ENCODE measurements around the gene LOC128125822.

The LOC128125822 gene

DNA sequence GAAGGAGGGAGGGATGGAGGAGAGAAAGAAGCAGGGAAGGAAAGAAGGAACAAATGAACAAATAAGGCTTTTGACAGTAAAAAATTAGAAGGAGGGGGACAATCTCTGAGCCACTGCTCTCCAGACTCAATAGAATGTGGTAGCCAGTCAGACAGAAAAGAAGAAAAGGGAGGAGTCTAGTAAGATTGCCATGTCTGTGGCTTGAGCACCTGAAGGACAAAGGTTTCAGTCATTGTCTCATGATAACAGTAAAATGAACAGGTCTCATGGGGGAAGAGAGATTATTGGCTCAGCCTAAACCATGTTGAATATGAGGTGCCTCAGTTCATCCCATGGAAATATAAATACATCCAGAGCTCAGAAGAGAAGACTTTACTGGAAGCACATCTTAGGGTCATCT is 14.0 kb upstream of the LOC128125822 start:
- no peak for DNase-seq

DNA sequence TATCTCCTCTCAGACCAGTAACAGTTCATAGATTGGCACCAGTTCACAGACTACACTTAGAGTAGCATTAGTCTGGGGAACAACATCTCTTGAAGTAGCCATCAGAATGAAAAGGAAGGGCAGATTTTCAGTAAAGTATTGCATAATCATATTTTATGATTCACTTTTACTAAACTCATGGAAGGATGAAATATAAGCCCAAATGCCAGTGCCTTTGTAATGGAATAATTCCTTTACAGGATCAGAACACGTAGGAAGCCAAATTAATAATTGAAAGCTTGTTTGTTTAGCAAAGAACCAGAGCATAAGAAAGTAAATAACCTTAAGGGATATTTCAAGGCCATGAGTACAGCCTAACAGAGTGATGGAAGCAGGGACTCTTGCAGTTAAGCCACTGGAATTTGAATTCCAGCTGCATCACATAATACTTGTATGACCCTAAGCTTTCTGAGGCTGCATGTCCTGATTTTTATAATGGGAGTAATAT is 11.4 kb upstream of the LOC128125822 start:
- DNase-seq: no peak

DNA sequence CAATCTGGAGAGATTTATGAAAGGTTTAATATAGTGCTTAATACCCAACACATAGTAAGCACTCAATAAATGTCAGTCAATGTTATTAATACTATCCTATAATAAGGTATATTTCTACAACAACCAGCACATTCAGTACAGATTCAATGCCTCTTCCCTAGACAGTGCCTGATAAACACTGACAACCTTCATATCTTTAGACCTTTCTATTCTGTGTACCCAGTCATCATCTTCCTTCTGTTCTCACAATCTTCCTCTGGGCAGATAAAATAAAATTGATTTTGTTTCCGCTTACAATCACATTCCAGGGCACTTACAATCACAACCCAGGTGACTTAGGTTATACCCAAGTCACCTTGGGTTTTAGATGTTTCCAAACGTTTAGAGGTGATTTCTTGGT is 11.0 kb upstream of the LOC128125822 start:
- DNase-seq: no peak

DNA sequence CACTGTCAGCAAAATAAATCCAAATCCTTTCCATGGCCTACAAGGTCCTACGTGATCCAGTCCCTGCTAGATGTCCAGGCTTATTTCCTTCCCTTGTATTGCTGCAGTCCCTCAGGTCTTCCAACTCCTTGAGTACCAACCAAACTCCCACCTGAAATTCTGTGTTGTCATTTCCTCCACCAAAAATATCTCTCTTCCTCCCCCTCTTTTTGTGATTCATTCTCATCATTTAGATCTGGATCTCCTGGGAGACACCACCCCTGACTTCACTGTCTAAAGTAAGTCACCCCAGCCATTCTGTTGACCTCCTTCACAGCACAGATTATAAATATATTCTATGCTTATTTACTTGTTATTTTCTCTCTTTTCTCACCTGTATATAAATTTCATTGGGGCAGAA is 9.0 kb upstream of the LOC128125822 start:
- DNase-seq: no peak

DNA sequence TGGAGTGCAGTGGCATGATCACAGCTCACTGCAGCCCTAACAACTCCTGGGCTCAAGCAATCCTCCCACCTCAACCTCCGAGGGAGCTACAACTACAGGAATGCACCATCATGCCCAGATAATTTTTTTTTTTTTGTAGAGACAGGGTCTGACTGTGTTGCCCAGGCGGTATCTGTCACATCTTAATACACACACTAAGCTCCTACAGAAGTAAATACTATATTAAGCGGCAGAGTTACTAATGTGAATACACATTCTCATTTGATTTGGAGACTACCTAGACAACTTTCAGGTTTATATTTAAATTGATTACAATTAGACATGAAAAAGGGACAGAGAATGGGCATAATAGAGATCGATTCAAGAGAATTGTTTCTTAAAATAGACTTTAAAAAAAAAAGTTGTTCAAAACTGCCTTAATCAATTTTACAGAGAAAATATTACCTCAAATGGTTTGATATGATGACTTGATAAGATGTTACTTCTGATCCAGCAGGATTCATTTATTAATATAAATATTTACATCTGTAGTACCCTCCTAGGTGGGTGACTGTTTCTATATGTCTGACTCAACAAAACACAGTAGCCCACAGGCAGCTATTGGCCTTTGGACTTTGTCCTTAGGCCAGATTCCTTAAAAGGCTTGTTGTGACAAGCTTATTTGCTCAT is 7.1 kb upstream of the LOC128125822 start:
- no peak for DNase-seq

DNA sequence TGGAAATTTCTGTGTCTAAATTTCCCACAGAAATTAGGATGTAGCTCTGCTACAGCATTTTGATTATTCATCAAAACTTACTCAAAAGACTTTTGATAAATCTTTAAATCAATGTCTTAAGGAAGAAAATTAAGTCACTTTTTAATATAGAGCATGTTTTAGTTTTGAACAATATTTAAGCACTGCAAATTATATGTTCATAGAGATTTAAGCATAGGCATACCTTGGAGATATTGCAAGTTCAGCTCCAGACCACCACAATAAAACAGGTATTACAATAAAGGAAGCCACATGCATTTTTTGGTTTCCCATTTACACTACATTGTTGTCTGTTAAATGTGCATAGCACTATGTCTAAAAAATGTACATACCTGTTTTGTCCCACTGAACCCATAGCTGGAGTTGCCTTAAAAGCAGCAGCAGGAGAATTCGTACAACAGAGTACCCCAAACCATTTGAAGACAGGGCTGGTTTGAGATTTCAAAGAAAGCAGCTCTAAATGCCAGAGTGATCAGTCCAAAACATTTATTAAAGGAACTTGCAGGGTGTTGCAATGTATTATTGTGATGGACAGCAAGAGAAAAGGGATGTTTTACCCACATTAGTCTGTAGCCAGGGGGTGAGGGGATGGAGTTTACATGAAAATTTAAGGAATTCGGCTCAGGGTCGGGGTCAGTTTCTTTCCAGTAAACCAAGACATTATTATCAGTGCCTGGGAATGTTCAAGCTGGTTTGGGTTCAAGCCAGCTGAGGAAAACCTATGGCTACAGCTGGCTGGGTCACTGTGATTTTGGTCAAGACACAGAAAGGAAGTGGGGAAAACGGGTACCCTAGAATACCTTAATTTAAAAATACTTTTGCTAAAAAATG is 6.3 kb upstream of the LOC128125822 start:
- DNase-seq: no peak

DNA sequence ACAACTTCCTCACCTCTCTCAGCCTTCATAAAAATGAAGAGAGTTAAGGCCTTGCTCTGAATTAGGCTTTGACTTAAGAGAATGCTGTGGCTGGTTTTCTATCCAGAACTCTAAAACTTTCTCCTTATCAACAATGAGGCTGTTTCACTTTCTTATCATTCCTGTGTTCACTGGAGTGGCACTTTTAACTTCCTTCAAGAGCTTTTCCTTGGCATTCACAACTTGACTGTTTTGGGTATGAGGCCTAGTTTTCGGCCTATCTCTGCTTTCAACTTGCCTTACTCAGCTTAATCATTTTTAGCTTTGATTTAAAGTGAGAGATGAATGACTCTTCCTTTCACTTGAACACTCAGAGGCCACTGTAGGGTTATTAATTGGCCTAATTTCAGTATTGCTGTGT is 4.3 kb upstream of the LOC128125822 start:
- DNase-seq: no peak

DNA sequence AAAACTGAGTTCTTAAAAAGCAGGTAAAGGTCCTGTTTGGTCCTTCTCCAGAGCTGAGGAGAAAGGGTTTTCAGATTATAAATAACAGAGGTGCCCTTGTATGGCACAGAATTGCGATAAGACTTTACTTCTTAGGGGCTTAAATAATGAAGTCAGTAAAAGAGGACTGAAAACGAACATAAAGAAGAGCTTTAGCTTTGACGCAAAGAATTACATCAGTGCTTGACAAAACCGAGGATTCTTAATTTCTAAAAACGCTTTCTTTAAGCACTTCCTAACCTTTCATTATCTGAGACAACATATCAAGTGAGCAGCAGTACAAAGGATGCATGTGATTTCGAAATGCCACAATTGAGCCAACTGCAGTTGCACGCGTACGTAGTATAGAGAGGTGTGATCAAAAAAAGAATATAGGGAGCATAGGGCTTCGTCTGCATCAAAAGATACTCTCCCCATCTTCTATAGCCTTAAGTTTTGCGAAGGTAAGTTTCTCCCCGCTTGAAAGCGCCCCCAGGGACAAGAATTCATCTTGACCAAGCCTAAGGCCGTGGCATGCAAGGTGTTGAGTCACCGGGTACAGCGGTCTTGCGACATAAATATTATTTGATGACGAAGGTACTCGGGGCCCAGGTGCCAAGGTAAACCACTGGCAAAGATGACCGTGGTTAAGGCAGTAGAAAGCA is 778 bp upstream of the LOC128125822 start:
- no peak for DNase-seq

DNA sequence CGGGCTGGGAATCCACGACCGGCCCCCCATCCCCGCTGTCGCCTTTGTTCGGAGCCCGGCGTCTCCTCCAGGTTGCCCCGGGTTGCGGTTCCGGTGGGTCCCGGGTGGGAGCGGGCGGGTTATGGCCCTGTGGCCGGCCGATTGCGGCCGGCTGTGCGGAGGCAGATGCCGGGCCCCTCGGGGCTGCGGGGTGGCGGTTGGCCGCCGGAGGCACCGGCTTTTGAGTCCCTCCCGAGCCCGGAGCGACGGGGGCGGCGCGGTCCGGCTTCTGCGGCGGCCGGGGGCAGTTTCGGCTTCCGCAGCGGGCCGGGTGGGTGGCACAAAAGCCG is 431 bp downstream of the LOC128125822 start:
- DNase-seq: no peak

DNA sequence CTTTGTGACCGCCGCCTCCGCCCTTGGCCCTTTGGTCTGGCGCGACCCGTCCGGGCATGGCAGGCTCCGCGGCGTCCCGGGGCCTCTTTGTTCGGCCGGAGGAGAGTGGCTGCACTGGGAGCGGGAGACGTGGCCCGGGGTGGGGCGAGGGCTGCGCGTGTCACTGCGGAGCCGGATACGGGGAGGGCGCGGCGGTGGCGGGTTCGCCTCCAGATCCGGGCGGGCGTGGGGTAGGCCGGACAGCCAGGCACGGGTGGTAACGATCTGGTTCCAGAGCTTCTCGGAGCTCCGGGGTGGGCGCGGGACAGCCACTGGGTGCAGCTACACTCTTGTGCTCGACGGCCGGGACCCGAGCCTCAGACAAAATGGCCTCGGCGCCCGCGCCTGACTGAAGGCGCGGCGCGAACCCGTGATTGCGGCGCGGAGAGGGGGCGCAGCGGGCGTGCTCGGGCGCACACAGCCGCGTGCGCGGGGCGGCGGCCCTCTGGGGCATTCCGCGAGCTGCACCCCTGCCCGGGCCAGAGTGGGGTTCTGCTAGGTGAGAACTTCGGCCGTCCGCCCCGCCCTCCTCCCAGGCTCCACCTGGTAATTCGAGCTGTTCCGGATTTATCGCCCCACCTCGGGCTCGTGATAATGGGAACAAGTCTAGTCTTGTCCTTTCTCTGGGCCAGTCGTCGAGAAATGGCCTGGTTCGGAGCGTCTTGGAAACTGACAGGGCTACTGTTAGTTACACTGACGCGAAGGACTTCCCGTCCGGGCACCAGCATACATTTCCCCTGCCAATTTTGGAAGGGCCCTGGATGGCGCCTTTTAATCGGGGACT is 1.0 kb downstream of the LOC128125822 start:
- peak; percentile 65 for DNase-seq

DNA sequence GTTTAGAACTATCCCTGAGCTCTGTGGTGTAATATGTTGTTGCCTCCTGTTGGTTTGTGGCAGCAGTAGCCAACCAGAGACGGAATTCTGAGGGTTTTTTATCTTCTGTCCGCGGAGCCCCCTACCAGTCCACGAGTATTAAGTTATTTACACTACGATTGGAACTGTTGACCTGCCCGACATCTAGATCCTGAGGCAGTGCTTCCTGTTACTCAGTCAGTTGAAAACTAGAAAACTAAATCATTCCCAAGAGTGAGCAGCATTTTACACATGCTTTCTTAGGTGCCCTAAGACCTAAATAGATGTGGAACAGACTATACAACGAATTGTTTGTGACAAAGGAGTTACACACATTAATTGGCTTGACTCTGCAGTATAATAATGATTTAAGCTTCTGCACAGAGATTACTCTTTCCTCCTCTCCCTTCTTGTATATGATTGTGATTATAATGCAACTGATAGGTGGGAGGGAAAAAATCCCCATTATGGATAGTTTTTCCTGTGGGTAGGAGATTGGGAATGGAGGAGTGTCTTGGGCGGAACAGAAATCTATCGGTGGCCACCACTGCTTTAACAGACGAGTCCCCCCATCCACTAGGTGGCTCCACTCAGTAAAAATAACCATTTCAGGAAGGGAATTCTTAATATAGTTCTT is 1.7 kb downstream of the LOC128125822 start:
- DNase-seq: peak; percentile 81

DNA sequence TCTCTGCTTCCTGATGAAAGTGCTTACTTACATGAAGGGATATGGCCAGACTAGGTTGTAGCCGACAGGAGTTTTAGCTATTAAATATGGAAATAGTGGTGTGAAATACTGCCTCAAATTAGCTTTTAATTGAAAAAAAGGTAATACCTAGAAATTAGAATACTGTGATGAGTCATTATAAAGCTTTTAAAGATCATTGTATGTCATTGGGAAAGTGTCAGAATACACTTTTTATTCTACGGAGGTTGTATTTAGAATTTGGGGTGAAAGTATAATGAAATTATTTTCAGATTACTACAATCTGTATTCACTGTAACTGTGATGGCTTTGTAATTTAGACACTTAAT is 2.2 kb downstream of the LOC128125822 start:
- no peak for DNase-seq

DNA sequence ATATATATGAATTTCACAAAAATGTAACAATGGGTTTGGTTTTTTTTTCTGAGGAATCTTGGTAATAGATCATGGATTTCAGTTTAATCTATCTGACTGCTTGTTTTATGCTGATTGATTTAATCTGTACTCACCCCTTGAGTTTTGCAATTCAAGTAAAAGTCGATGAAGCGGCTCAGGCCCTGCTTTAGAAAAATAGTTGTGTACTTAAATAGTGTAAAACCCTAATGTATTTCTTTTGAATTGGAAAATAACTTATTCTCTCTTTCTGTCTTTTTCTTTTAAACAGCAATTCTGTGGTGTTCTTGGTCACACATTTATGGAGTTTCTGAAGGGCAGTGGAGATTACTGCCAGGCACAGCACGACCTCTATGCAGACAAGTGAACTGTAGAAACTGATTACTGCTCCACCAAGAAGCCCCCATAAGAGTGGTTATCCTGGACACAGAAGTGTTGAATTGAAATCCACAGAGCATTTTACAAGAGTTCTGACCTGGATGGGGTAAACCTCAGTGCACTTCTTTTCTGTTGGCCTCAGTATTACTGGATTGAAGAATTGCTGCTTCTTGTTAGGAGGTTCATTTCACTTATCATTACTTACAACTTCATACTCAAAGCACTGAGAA is 4.0 kb downstream of the LOC128125822 start:
- no peak for DNase-seq

DNA sequence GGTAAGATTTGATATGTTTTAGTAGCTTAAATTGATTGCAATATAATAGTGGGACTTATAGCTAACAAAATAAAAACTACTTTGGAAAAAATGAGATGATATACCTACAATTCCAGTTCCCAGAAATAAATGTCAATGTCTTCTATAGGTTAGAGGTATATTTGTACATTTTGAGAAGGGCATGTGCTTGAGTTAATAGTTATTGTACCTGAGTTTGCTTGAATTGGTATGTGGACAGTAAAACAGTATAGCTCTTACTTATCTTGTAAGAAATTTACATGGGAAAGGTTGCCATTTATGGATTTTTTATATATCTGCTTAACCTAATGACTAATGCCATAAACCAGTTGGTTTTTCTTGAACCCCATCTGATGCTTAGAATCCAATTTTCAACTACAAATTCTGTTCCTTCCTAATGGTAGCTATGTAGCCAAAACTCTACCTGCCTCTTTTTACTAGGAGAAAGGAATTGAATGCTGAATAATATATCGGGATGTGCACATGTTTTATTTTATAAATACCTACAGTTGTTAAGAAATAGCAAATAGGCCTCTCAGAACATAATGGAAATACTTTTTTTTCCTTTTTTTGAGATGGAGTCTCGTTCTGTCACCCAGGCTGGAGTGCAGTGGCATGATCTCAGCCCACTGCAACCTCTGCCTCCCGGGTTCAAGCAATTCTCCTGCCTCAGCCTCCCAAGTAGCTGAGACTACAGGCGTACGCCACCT is 4.9 kb downstream of the LOC128125822 start:
- DNase-seq: no peak

DNA sequence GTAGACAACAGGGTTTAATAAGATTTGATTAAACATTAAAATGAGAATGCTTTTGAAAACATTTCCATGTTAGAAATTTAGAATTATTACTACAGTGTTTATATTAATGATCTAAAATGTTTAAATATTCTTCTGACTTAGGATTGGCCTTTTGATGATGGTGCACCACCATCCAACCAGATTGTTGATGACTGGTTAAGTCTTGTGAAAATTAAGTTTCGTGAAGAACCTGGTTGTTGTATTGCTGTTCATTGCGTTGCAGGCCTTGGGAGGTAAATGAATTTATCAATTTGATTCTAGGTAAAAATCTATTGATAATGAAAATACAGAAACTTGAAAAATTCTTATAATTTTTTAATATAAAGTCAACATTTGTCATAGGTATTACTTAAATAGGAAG is 6.5 kb downstream of the LOC128125822 start:
- no peak for DNase-seq

DNA sequence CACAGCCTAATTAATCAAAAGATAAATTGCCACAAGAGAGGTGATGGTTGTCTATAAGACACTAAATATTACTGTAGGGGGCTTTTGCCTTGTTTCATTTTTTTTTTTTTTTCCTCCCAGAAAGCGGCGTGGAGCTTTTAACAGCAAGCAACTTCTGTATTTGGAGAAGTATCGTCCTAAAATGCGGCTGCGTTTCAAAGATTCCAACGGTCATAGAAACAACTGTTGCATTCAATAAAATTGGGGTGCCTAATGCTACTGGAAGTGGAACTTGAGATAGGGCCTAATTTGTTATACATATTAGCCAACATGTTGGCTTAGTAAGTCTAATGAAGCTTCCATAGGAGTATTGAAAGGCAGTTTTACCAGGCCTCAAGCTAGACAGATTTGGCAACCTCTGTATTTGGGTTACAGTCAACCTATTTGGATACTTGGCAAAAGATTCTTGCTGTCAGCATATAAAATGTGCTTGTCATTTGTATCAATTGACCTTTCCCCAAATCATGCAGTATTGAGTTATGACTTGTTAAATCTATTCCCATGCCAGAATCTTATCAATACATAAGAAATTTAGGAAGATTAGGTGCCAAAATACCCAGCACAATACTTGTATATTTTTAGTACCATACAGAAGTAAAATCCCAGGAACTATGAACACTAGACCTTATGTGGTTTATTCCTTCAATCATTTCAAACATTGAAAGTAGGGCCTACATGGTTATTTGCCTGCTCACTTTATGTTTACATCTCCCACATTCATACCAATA is 7.8 kb downstream of the LOC128125822 start:
- DNase-seq: no peak

DNA sequence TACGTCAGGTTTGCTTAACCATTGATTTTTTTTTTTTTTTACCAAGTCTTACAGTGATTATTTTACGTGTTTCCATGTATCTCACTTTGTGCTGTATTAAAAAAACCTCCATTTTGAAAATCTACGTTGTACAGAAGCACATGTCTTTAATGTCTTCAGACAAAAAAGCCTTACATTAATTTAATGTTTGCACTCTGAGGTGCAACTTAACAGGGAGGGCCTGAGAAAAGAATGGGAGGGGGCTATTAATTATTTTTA is 8.4 kb downstream of the LOC128125822 start:
- no peak for DNase-seq

DNA sequence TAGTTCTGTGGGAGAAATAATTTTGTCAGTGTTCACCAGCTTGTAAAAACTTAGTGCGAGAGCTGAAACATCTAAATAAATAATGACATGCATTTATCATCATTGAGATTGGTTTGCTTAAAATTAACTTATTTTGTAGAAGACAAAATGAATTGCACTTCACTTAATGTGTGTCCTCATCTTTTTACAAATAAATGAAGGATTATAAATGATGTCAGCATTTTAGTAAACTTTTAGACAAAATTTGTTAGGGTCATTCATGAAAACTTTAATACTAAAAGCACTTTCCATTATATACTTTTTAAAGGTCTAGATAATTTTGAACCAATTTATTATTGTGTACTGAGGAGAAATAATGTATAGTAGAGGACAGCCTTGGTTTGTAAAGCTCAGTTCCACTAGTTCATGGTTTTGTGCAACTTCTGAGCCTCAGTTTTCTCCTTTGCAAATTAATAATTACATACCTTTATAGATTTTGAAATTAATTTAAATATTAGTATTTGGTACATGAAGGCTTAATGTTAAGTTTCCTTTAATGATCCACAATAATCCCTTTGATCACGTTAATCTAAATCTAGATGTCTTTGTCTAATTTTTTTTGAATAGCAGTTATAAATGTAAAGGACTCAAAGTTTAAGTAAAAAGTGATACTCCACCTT is 9.2 kb downstream of the LOC128125822 start:
- no peak for DNase-seq

DNA sequence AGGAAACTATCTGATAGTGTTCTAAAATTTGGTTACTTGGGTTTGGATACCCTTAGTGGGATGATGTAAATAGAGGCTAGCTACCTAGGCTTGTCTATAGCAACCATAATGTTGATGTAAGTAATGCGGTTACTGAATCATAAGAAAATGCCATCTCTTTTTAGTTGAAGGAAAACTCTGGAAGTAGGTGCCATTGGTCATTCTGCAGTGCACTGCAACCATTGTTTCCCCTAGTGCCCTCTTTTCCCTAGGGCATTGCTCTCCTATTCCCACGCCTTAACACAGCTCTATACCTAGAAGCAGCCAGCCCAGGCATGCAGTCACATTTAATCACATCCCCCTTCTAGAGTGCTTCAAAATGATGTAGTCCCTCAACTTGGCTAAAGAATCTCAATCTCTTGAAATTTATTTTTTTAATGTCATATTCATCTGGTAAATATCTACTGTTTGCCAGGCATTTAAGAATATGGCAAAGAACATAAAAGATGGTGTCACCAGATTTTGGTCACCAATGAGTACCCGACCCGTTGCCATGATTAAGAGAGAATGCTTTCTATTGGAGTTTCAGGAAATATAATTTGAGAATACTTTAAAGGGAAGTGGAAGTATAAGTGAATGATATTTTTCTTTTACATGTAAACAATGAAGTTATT is 10.4 kb downstream of the LOC128125822 start:
- peak; percentile 2 for DNase-seq

DNA sequence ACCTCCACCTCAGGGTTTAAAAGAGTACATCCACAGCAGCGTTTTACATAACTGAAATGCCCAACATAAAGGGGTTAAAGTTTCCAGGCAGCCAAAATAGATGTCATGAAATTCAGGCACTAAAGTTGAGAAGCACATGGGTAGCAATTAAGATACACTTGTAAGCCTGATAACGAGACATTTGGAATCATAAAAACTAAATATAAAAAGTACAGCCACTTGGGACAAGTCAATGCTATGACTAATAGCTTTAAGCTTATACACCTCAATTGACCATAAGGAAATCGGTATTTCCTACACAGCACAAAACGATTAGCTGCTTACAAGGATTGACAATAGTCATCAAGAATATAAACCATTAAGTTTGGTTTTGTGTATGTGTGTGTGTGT is 11.8 kb downstream of the LOC128125822 start:
- no peak for DNase-seq
